H1 (cell line): ENCODE results near the gene BSN. TPM values are rescaled to one million over a fixed set of nuclear protein-coding genes. Genes with fewer than 3 reads are reported as not detected.

Experiments used
- CTBP2 ChIP-seq: IDR thresholded peaks from 2 replicates; pipeline ENCODE4 v1.7.0; 2011; ENCODE audit warnings: borderline replicate concordance, mild to moderate bottlenecking, moderate library complexity, mixed read lengths, low read length; ENCODE audit not compliant: insufficient read depth, insufficient read length
- NRF1 ChIP-seq: IDR thresholded peaks from 2 replicates; pipeline ENCODE4 v1.6.1; 2011; ENCODE audit warnings: mild to moderate bottlenecking, low read depth, low read length, improper control_type of control experiment
- RFX5 ChIP-seq: IDR thresholded peaks from 2 replicates; pipeline ENCODE4 v1.6.1; 2011; ENCODE audit warnings: low read depth, low read length, improper control_type of control experiment, borderline replicate concordance
- SP4 ChIP-seq: IDR thresholded peaks from 2 replicates; pipeline ENCODE4 v1.6.1; 2012; ENCODE audit warnings: low read length, inconsistent platforms
- polyA plus RNA-seq, 7 experiments: library from polyadenylated mRNA; depleted of rRNA in 3 of 7; stranded (reverse) in 5 of 7; unstranded in 2 of 7; fragments of >200 nt in 5 of 7; fragments of 200-250 nt in 2 of 7; gene quantifications; 1 replicate in 5 of 7; 2 replicates in 1 of 7; 4 replicates in 1 of 7; pipeline versions ENCODE4 v1.2.1 to v1.2.3, GENCODE V29; 2011 to 2013; ENCODE audit warnings: missing spikeins in 2 of 7, mixed read lengths in 2 of 7
- total RNA-seq: library from RNA; stranded (reverse); fragmentation: NEBNext Ultra II Directional; extraction: Animal tissue kit (Norgen Biotek cat#: 25700); gene quantifications from 2 replicates; pipeline ENCODE4 v1.2.1, GENCODE V29; 2021
- TF ChIP-seq, protein P1 (sequence below): fragments of 300-600 bp; sonication (generic); IDR thresholded peaks from 2 replicates; pipeline ENCODE4 v1.7.1; 2012; ENCODE audit warnings: low read length, moderate library complexity, mild to moderate bottlenecking, inconsistent platforms; ENCODE audit not compliant: insufficient replicate concordance

BSN gene
- total and polyA plus RNA-seq, 2 of the 8 experiments (the other 6 are each of a cell fraction or from before 2014, with no cell fraction given) = 0.60 to 3.0 TPM

DNA sequence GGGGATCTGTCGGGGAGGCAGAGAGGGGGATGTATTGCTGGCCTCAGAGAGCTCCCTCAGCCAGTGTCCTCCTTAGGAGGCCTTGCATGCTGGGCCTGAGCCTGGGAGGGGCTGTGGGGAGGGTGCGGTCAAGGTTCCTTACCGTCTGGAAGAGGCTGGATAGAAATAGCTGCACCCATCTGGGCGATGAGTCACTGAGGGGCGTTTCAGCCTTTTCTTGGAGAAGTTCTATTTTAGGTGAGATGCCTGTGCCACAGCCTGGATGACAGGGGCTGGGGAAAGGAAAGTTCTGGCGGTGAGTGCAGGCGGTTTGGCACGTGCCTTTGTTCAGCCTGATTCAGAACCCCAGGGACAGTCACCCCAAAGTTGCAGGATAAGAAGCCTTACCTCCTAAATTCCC lies 84.2 kb downstream of the BSN start (continued):
- TF ChIP-seq, protein P1, sequence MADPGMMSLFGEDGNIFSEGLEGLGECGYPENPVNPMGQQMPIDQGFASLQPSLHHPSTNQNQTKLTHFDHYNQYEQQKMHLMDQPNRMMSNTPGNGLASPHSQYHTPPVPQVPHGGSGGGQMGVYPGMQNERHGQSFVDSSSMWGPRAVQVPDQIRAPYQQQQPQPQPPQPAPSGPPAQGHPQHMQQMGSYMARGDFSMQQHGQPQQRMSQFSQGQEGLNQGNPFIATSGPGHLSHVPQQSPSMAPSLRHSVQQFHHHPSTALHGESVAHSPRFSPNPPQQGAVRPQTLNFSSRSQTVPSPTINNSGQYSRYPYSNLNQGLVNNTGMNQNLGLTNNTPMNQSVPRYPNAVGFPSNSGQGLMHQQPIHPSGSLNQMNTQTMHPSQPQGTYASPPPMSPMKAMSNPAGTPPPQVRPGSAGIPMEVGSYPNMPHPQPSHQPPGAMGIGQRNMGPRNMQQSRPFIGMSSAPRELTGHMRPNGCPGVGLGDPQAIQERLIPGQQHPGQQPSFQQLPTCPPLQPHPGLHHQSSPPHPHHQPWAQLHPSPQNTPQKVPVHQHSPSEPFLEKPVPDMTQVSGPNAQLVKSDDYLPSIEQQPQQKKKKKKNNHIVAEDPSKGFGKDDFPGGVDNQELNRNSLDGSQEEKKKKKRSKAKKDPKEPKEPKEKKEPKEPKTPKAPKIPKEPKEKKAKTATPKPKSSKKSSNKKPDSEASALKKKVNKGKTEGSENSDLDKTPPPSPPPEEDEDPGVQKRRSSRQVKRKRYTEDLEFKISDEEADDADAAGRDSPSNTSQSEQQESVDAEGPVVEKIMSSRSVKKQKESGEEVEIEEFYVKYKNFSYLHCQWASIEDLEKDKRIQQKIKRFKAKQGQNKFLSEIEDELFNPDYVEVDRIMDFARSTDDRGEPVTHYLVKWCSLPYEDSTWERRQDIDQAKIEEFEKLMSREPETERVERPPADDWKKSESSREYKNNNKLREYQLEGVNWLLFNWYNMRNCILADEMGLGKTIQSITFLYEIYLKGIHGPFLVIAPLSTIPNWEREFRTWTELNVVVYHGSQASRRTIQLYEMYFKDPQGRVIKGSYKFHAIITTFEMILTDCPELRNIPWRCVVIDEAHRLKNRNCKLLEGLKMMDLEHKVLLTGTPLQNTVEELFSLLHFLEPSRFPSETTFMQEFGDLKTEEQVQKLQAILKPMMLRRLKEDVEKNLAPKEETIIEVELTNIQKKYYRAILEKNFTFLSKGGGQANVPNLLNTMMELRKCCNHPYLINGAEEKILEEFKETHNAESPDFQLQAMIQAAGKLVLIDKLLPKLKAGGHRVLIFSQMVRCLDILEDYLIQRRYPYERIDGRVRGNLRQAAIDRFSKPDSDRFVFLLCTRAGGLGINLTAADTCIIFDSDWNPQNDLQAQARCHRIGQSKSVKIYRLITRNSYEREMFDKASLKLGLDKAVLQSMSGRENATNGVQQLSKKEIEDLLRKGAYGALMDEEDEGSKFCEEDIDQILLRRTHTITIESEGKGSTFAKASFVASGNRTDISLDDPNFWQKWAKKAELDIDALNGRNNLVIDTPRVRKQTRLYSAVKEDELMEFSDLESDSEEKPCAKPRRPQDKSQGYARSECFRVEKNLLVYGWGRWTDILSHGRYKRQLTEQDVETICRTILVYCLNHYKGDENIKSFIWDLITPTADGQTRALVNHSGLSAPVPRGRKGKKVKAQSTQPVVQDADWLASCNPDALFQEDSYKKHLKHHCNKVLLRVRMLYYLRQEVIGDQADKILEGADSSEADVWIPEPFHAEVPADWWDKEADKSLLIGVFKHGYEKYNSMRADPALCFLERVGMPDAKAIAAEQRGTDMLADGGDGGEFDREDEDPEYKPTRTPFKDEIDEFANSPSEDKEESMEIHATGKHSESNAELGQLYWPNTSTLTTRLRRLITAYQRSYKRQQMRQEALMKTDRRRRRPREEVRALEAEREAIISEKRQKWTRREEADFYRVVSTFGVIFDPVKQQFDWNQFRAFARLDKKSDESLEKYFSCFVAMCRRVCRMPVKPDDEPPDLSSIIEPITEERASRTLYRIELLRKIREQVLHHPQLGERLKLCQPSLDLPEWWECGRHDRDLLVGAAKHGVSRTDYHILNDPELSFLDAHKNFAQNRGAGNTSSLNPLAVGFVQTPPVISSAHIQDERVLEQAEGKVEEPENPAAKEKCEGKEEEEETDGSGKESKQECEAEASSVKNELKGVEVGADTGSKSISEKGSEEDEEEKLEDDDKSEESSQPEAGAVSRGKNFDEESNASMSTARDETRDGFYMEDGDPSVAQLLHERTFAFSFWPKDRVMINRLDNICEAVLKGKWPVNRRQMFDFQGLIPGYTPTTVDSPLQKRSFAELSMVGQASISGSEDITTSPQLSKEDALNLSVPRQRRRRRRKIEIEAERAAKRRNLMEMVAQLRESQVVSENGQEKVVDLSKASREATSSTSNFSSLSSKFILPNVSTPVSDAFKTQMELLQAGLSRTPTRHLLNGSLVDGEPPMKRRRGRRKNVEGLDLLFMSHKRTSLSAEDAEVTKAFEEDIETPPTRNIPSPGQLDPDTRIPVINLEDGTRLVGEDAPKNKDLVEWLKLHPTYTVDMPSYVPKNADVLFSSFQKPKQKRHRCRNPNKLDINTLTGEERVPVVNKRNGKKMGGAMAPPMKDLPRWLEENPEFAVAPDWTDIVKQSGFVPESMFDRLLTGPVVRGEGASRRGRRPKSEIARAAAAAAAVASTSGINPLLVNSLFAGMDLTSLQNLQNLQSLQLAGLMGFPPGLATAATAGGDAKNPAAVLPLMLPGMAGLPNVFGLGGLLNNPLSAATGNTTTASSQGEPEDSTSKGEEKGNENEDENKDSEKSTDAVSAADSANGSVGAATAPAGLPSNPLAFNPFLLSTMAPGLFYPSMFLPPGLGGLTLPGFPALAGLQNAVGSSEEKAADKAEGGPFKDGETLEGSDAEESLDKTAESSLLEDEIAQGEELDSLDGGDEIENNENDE = no peak
- no peak for TF ChIP-seq RFX5
- no peak for TF ChIP-seq NRF1
- no peak for TF ChIP-seq CTBP2
- no peak for TF ChIP-seq SP4
